Keratinocyte (primary cell): ENCODE data around the gene ERC2. TPM values are rescaled to one million over a fixed set of nuclear protein-coding genes. Genes with fewer than 3 reads are reported as not detected.

Experiments
- DNase-seq: peaks from one replicate; pipeline ENCODE4 v3.0.0-alpha.2; 2011; ENCODE audit warnings: low read depth, missing footprints, low spot score
- FAIRE-seq: peaks from 2 replicates; lab custom pipeline; 2011; peaks lifted over from hg19 to GRCh38; lab: Jason Lieb, UNC
- H2AFZ ChIP-seq: 2 replicates; pipeline ENCODE4 v1.6.0; 2012; ENCODE audit warnings: low read length, control low read depth, inconsistent platforms; ENCODE audit not compliant: control insufficient read depth
- H3K27ac ChIP-seq: 2 replicates; pipeline ENCODE4 v1.5.1; 2011; ENCODE audit warnings: low read length; ENCODE audit not compliant: control insufficient read depth, insufficient read depth
- H3K27me3 ChIP-seq: 3 replicates; pipeline ENCODE4 v1.6.0; 2011; ENCODE audit warnings: low read length; ENCODE audit not compliant: control insufficient read depth, insufficient read depth; ENCODE audit errors: extremely low read depth
- H3K36me3 ChIP-seq, 2 experiments: 2 replicates in 1 of 2; 3 replicates in 1 of 2; pipeline ENCODE4 v1.5.1; 2011; ENCODE audit warnings: low read length in 2 of 2, mild to moderate bottlenecking in 1 of 2; ENCODE audit not compliant: control insufficient read depth in 2 of 2, insufficient read depth in 2 of 2; ENCODE audit errors: extremely low read depth in 1 of 2
- H3K4me1 ChIP-seq: 3 replicates; pipeline ENCODE4 v1.5.1; 2011; ENCODE audit warnings: low read length; ENCODE audit not compliant: control insufficient read depth, insufficient read depth; ENCODE audit errors: extremely low read depth
- H3K4me2 ChIP-seq: 3 replicates; pipeline ENCODE4 v1.6.0; 2011; ENCODE audit warnings: low read depth, low read length; ENCODE audit not compliant: control insufficient read depth, insufficient read depth; ENCODE audit errors: extremely low read depth
- H3K4me3 ChIP-seq, 3 experiments: fragments of 200-600 bp in 1 of 3; sonication (generic) in 1 of 3; 2 replicates in 2 of 3; 3 replicates in 1 of 3; pipeline ENCODE4 v1.5.1; 2011 to 2016; ENCODE audit warnings: low read length in 3 of 3, mild to moderate bottlenecking in 3 of 3, control low read depth in 2 of 3, inconsistent platforms in 1 of 3, low read depth in 1 of 3, mixed read lengths in 1 of 3, mixed run types in 1 of 3, moderate library complexity in 1 of 3; ENCODE audit not compliant: control insufficient read depth in 2 of 3, insufficient read depth in 2 of 3; ENCODE audit errors: extremely low read depth in 1 of 3
- H3K79me2 ChIP-seq: 2 replicates; pipeline ENCODE4 v1.6.0; 2012; ENCODE audit warnings: low read length; ENCODE audit not compliant: control insufficient read depth, insufficient read depth
- H3K9ac ChIP-seq: 3 replicates; pipeline ENCODE4 v1.6.0; 2011; ENCODE audit warnings: low read length; ENCODE audit not compliant: control insufficient read depth, insufficient read depth; ENCODE audit errors: extremely low read depth
- H3K9me1 ChIP-seq: 3 replicates; pipeline ENCODE4 v1.6.0; 2011; ENCODE audit warnings: low read length; ENCODE audit not compliant: control insufficient read depth, insufficient read depth; ENCODE audit errors: extremely low read depth
- H3K9me3 ChIP-seq: 2 replicates; pipeline ENCODE4 v1.5.1; 2012; ENCODE audit warnings: low read depth, low read length; ENCODE audit not compliant: control insufficient read depth
- H4K20me1 ChIP-seq: 3 replicates; pipeline ENCODE4 v1.6.0; 2011; ENCODE audit warnings: low read length; ENCODE audit not compliant: control insufficient read depth, insufficient read depth; ENCODE audit errors: extremely low read depth
- CTCF ChIP-seq, 3 experiments: IDR thresholded peaks in 1 of 3; conservative IDR thresholded peaks in 1 of 3; optimal IDR thresholded peaks in 1 of 3; 2 replicates in 2 of 3; 3 replicates in 1 of 3; pipeline versions ENCODE3 to v1.5.1; 2011; ENCODE audit warnings: low read length in 3 of 3, mild to moderate bottlenecking in 3 of 3, moderate library complexity in 2 of 3, control low read depth in 1 of 3, inconsistent platforms in 1 of 3; ENCODE audit not compliant: insufficient read depth in 2 of 3; ENCODE audit errors: extremely low read depth in 1 of 3
- EZH2 ChIP-seq: IDR thresholded peaks from one replicate; pipeline ENCODE4 v1.6.1; 2012; ENCODE audit warnings: inconsistent platforms, mild to moderate bottlenecking, low read length, moderate library complexity
- dilution Hi-C: fragments of 300-500 bp; cut with MboI; formaldehyde crosslinking; loops from one replicate; pipeline ENCODE4 v1.7.0; 2020; ENCODE audit warnings: low sequenced_read_pairs; ENCODE audit not compliant: extremely low pct_ligation_motif_present
- polyA plus RNA-seq, 5 experiments: library from polyadenylated mRNA; depleted of rRNA in 3 of 5; stranded (reverse) in 3 of 5; stranded (forward) in 1 of 5; unstranded in 1 of 5; fragments of >200 nt; gene quantifications; 1 replicate in 1 of 5; 2 replicates in 3 of 5; 3 replicates in 1 of 5; pipeline versions ENCODE4 v1.2.1 to v1.2.3, GENCODE V29; 2011 to 2012; ENCODE audit warnings: missing spikeins in 2 of 5, low read depth in 1 of 5, low replicate concordance in 1 of 5

Gene ERC2
- polyA plus RNA-seq, 1 donor (not counting 4 experiments of a cell fraction or from before 2014, with no cell fraction given): 0.08 TPM

DNA sequence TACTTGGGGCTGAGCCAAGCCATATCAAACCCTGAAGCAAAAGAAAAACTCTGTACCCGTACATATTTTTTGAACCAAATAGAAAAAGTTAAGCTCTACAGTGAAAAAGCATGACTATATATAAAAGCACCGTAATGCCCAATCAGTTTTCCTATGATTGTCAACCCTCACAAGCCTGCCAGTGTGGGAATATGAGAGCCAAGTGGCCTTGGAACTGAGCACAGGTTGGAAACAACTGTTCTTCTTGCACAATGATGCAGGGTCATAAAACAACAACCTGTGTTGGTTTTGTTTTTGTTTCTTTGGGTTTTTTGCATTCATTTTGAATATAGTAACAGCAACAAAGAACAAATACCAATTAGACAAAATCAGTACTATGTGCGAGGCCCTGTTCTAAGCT, 3.5 kb upstream of the ERC2 start:
- Histone ChIP-seq H3K27ac (no peak overlapping the region), H3K4me1 (no peaks in the 10 kb centered on the region), H3K79me2 (no peaks in the 10 kb centered on the region), H4K20me1 (no peaks in the 10 kb centered on the region), H3K4me2 (no peak overlapping the region), H3K9ac (no peak overlapping the region), H2AFZ (no peak overlapping the region), H3K27me3 (peaks cover 20% of the 10 kb centered on the region), H3K9me1 (no peaks in the 10 kb centered on the region), H3K36me3 (no peaks in the 10 kb centered on the region), H3K4me3 (no peak overlapping the region), H3K9me3 (no peaks in the 10 kb centered on the region)
- FAIRE-seq: no peak
- TF ChIP-seq CTCF (optimal IDR thresholded peaks at IDR 0.05 in 1 of 3, IDR thresholded peaks at IDR 0.05 in 1 of 3, conservative IDR thresholded peaks at IDR 0.05 in 1 of 3; ENCODE audit: extremely low read depth in 1 of 3, insufficient read depth in 2 of 3, low read length in 3 of 3) (no peak), EZH2 (no peak)
- dilution Hi-C loops: no loop called here
- DNase-seq: no peak

DNA sequence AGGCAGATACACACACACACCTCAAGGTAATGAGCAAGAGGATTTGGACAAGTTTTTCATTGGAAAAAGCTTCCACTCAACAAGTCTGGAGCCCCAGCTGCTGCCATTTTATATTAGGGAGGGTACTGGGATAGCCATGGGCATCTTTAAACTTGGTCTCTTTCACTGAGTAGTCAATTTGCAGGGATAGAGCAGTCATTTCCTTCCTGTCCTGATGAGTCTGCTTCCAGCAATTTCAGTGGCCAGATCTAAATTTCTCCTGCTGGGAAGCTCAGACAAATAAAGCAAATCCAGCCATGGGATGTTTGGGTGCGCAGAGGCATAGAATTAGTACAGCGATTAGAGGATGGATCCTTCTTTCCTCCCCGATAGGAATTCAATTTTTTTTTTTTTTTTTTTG, 874 bp upstream of the ERC2 start:
- H3K79me2 ChIP-seq: no peaks in the 10 kb centered on the region
- H3K9me3 ChIP-seq: no peaks in the 10 kb centered on the region
- TF ChIP-seq EZH2 (no peak), CTCF (optimal IDR thresholded peaks at IDR 0.05 in 1 of 3, IDR thresholded peaks at IDR 0.05 in 1 of 3, conservative IDR thresholded peaks at IDR 0.05 in 1 of 3; ENCODE audit: extremely low read depth in 1 of 3, insufficient read depth in 2 of 3, low read length in 3 of 3) (no peak)
- no peak overlapping the region for H3K9ac ChIP-seq
- H3K9me1 ChIP-seq: no peaks in the 10 kb centered on the region
- dilution Hi-C loops: no loop called here
- no peak for DNase-seq
- no peaks in the 10 kb centered on the region for H3K4me1 ChIP-seq
- no peak overlapping the region for H3K27ac ChIP-seq
- peaks cover 29% of the 10 kb centered on the region for H3K27me3 ChIP-seq
- H2AFZ ChIP-seq: no peak overlapping the region
- FAIRE-seq: no peak
- no peaks in the 10 kb centered on the region for H4K20me1 ChIP-seq
- no peaks in the 10 kb centered on the region for H3K36me3 ChIP-seq
- no peak overlapping the region for H3K4me3 ChIP-seq
- H3K4me2 ChIP-seq: no peak overlapping the region
